Peyer's patch (tissue), 4 donors: Measurements from ENCODE around the gene C10orf105.

Experiments
- CTCF ChIP-seq, 6 experiments: fragments of 450-650 bp in 4 of 6; fragments of 200-600 bp in 2 of 6; sonication (generic) in 1 of 6; IDR thresholded peaks; one replicate each; pipeline ENCODE4 v1.5.1; 2017 to 2019; ENCODE audit warnings: antibody characterized with exemption in 6 of 6, mild to moderate bottlenecking in 3 of 6, moderate library complexity in 1 of 6
- POLR2A ChIP-seq, 2 donors: fragments of 450-650 bp; IDR thresholded peaks; one replicate each; pipeline ENCODE4 v1.5.1; 2017; ENCODE audit warnings: antibody characterized with exemption in 2 of 2, mild to moderate bottlenecking in 2 of 2, moderate library complexity in 2 of 2

GRCh38 chr10:71663311-71663710 is 56.3 kb downstream of the C10orf105 start:
- TF ChIP-seq CTCF (IDR thresholded peaks at IDR 0.05) (peak in 2 of 6 experiments; percentile 13 to 36), POLR2A (IDR thresholded peaks at IDR 0.05) (peak in 1 of 2 donors; percentile 31)
